Loucy (cell line): ENCODE measurements around the gene NDUFAF8.

ENCODE experiments used
- EZH2phosphoT487 ChIP-seq: fragments of 200-600 bp; IDR thresholded peaks from 2 replicates; pipeline ENCODE4 v1.6.1; 2018; ENCODE audit warnings: antibody characterized with exemption, mild to moderate bottlenecking, moderate library complexity, borderline replicate concordance
- TF ChIP-seq, protein P1 (sequence below): fragments of 200-600 bp; sonication (generic); conservative IDR thresholded peaks from 2 replicates; pipeline ENCODE4 v1.5.1; 2014; ENCODE audit warnings: mild to moderate bottlenecking, antibody characterized with exemption, low read length

DNA sequence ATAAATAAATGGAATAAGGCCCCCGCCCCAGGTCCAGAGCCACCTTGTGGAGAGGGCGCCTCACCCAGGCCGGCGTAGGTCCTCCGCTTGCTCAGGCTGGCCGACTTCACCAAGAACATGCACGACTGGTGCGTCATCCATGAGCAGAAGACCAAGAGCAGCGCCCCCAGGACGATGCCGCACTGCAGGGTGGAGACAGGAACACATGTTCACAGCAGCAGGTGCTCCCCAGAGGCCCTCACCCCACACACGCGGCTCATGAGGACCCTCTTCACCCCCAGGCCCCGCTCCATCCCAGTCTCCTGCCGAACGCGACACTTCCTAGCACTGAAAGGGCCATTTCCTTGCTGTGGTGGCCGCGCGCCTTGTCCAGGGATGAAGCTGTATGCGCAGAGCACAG, 50.5 kb downstream of the NDUFAF8 start:
- TF ChIP-seq, protein P1, sequence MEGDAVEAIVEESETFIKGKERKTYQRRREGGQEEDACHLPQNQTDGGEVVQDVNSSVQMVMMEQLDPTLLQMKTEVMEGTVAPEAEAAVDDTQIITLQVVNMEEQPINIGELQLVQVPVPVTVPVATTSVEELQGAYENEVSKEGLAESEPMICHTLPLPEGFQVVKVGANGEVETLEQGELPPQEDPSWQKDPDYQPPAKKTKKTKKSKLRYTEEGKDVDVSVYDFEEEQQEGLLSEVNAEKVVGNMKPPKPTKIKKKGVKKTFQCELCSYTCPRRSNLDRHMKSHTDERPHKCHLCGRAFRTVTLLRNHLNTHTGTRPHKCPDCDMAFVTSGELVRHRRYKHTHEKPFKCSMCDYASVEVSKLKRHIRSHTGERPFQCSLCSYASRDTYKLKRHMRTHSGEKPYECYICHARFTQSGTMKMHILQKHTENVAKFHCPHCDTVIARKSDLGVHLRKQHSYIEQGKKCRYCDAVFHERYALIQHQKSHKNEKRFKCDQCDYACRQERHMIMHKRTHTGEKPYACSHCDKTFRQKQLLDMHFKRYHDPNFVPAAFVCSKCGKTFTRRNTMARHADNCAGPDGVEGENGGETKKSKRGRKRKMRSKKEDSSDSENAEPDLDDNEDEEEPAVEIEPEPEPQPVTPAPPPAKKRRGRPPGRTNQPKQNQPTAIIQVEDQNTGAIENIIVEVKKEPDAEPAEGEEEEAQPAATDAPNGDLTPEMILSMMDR, result no peak
- TF ChIP-seq EZH2phosphoT487, result no peak
